ENCODE measurements around the gene PRKAG2.

DNA sequence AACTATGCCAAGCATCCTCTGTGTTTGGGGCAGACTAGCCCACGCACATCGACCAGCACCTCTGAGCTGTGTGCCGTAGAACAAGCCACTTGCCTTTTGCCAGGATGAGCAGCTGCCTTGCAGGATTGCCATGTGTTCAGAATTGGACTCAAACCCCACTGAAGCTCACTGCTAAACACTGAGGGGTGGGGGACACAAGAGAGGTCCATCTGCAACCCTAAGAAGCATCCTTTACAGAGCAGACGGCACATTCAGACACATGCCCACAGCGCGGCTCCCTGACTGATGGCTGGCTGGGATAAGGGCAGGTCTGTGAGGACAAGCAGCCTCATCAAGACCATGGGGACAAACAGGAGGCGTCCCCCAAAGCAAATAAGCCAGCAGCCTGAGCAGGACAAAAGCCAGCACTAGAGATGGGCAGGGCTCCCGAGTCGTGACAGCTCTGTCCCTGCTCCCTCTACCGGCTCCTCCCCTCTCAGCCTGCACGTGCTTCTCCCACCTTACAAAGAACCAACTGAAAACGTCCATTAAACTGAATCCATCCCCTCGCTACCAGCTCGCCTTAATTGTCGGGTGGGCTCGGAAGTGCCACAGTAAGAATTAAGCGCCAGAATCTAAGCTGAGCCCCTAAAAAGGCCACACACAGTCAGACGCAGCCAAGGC is 114.2 kb downstream of the PRKAG2 start:
- no peak for TF ChIP-seq CTCF (IDR thresholded peaks at IDR 0.05)
- TF ChIP-seq ZFX (IDR thresholded peaks at IDR 0.05; ENCODE audit: borderline replicate concordance): no peak
